Skeletal muscle satellite cell (primary cell): ENCODE data around the gene PTPN1.
"Not testable (repeated sequence)": the region's sequence is repeated elsewhere in the genome, so short reads cannot be mapped to it uniquely, and the experiment has no call there.

Source experiments
- H3K27me3 ChIP-seq: 2 replicates; pipeline ENCODE4 v1.7.0; 2013; ENCODE audit warnings: low read length; ENCODE audit not compliant: control insufficient read depth, insufficient read depth
- H3K36me3 ChIP-seq: 2 replicates; pipeline ENCODE4 v1.7.0; 2013; ENCODE audit warnings: mild to moderate bottlenecking, control low read depth, low read length; ENCODE audit not compliant: insufficient read depth
- H3K4me1 ChIP-seq: 2 replicates; pipeline ENCODE4 v1.7.0; 2013; ENCODE audit warnings: low read length; ENCODE audit not compliant: control insufficient read depth, insufficient read depth
- H3K4me2 ChIP-seq: 2 replicates; pipeline ENCODE4 v1.7.0; 2013; ENCODE audit warnings: mild to moderate bottlenecking, low read length
- H3K4me3 ChIP-seq: 2 replicates; pipeline ENCODE4 v1.7.0; 2013; ENCODE audit warnings: low read length
- H3K9ac ChIP-seq: 2 replicates; pipeline ENCODE4 v1.7.0; 2013; ENCODE audit warnings: mild to moderate bottlenecking, low read depth, low read length, moderate library complexity
- H3K9me3 ChIP-seq: replicated peaks from 2 replicates; pipeline ENCODE4 v1.7.0; 2013; ENCODE audit warnings: mild to moderate bottlenecking, control low read depth, low read length

Gene PTPN1

GRCh38 chr20:50527068-50527605 lies 17.0 kb downstream of the PTPN1 start:
- H3K9me3 ChIP-seq, result no peaks in the 10 kb centered on the region
- H3K9ac ChIP-seq, result no peak overlapping the region
- H3K4me3 ChIP-seq, result no peak overlapping the region
- H3K4me2 ChIP-seq, result no peak overlapping the region
- no peaks in the 10 kb centered on the region for H3K27me3 ChIP-seq
- H3K36me3 ChIP-seq, result peaks cover 6% of the 10 kb centered on the region
- peaks cover 44% of the 10 kb centered on the region for H3K4me1 ChIP-seq

GRCh38 chr20:50528129-50528528 lies 17.9 kb downstream of the PTPN1 start:
- H3K36me3 ChIP-seq, result peaks cover 6% of the 10 kb centered on the region

GRCh38 chr20:50528804-50529351 lies 18.7 kb downstream of the PTPN1 start:
- Histone ChIP-seq H3K27me3 (no peaks in the 10 kb centered on the region), H3K4me1 (peaks cover 57% of the 10 kb centered on the region), H3K9me3 (no peaks in the 10 kb centered on the region), H3K9ac (peak overlapping the region; percentile 31), H3K4me2 (peak overlapping the region; percentile 10), H3K4me3 (no peak overlapping the region), H3K36me3 (peaks cover 6% of the 10 kb centered on the region)

More at GRCh38 chr20:50528129-50528528, 17.9 kb downstream of the PTPN1 start:
- no peak overlapping the region for H3K4me2 ChIP-seq
- no peak overlapping the region for H3K4me3 ChIP-seq
- H3K4me1 ChIP-seq, result peaks cover 50% of the 10 kb centered on the region
- H3K27me3 ChIP-seq, result no peaks in the 10 kb centered on the region
- H3K9ac ChIP-seq, result no peak overlapping the region
- no peaks in the 10 kb centered on the region for H3K9me3 ChIP-seq

- Histone ChIP-seq H3K9ac (peak overlapping the region; percentile 38), H3K9me3 (no peaks in the 10 kb centered on the region), H3K4me2 (peak overlapping the region; percentile 54), H3K36me3 (peaks cover 6% of the 10 kb centered on the region), H3K27me3 (no peaks in the 10 kb centered on the region), H3K4me3 (no peak overlapping the region), H3K4me1 (peaks cover 60% of the 10 kb centered on the region)
These were observed 22.0 kb downstream of the PTPN1 start for GRCh38 chr20:50532221-50532620.

- Histone ChIP-seq H3K36me3 (peaks cover under 1% of the 10 kb centered on the region), H3K4me2 (peak overlapping the region; percentile 54), H3K4me3 (no peak overlapping the region), H3K27me3 (no peaks in the 10 kb centered on the region), H3K9ac (peak overlapping the region; percentile 38), H3K4me1 (peaks cover 57% of the 10 kb centered on the region), H3K9me3 (no peaks in the 10 kb centered on the region)
These were observed 22.9 kb downstream of the PTPN1 start for GRCh38 chr20:50533061-50533460.

- Histone ChIP-seq H3K9ac (no peak overlapping the region), H3K4me1 (peaks cover 56% of the 10 kb centered on the region), H3K4me3 (no peak overlapping the region), H3K36me3 (no peaks in the 10 kb centered on the region), H3K27me3 (no peaks in the 10 kb centered on the region), H3K9me3 (no peaks in the 10 kb centered on the region), H3K4me2 (peak overlapping the region; percentile 54)
These were observed 23.3 kb downstream of the PTPN1 start for GRCh38 chr20:50533464-50533863.

GRCh38 chr20:50534567-50534966 lies 24.4 kb downstream of the PTPN1 start:
- Histone ChIP-seq H3K4me2 (peak overlapping the region; percentile 27), H3K27me3 (no peaks in the 10 kb centered on the region), H3K9me3 (no peaks in the 10 kb centered on the region), H3K4me1 (peaks cover 50% of the 10 kb centered on the region), H3K36me3 (no peaks in the 10 kb centered on the region), H3K9ac (peak overlapping the region; percentile 37), H3K4me3 (no peak overlapping the region)

- Histone ChIP-seq H3K4me2 (peak overlapping the region; percentile 27), H3K4me3 (no peak overlapping the region), H3K4me1 (peaks cover 49% of the 10 kb centered on the region), H3K9me3 (no peaks in the 10 kb centered on the region), H3K9ac (peak overlapping the region; percentile 34), H3K27me3 (no peaks in the 10 kb centered on the region), H3K36me3 (no peaks in the 10 kb centered on the region)
These were observed 25.0 kb downstream of the PTPN1 start for GRCh38 chr20:50535162-50535561.

- H3K4me3 ChIP-seq, result no peak overlapping the region
- no peaks in the 10 kb centered on the region for H3K27me3 ChIP-seq
- no peaks in the 10 kb centered on the region for H3K9me3 ChIP-seq
- no peak overlapping the region for H3K9ac ChIP-seq
- H3K36me3 ChIP-seq, result peaks cover 3% of the 10 kb centered on the region
- peaks cover 60% of the 10 kb centered on the region for H3K4me1 ChIP-seq
- H3K4me2 ChIP-seq, result no peak overlapping the region
These were observed 26.1 kb downstream of the PTPN1 start for GRCh38 chr20:50536333-50536732.

- no peak overlapping the region for H3K9ac ChIP-seq
- H3K36me3 ChIP-seq, result peaks cover 10% of the 10 kb centered on the region
- no peak overlapping the region for H3K4me3 ChIP-seq
- H3K9me3 ChIP-seq, result no peaks in the 10 kb centered on the region
- H3K4me2 ChIP-seq, result no peak overlapping the region
- H3K27me3 ChIP-seq, result no peaks in the 10 kb centered on the region
- H3K4me1 ChIP-seq, result peaks cover 60% of the 10 kb centered on the region
These were observed 27.5 kb downstream of the PTPN1 start for GRCh38 chr20:50537546-50538201.

GRCh38 chr20:50538276-50538675 lies 28.1 kb downstream of the PTPN1 start:
- Histone ChIP-seq H3K4me3 (no peak overlapping the region), H3K36me3 (peaks cover 10% of the 10 kb centered on the region), H3K9ac (no peak overlapping the region), H3K4me2 (no peak overlapping the region), H3K4me1 (peaks cover 55% of the 10 kb centered on the region), H3K27me3 (no peaks in the 10 kb centered on the region), H3K9me3 (no peaks in the 10 kb centered on the region)

GRCh38 chr20:50539798-50540197 lies 29.6 kb downstream of the PTPN1 start:
- H3K4me1 ChIP-seq, result peaks cover 44% of the 10 kb centered on the region
- peaks cover 10% of the 10 kb centered on the region for H3K36me3 ChIP-seq
- H3K9ac ChIP-seq, result not testable (repeated sequence)

More at GRCh38 chr20:50539798-50540197, 29.6 kb downstream of the PTPN1 start:
- not testable (repeated sequence) for H3K4me2 ChIP-seq, H3K9me3 ChIP-seq, H3K27me3 ChIP-seq, H3K4me3 ChIP-seq
